GM12878 (cell line): ENCODE data around the gene ZNF782. TPM values are rescaled to one million over a fixed set of nuclear protein-coding genes. Genes with fewer than 3 reads are reported as not detected.
A peak's percentile ranks its signal among the peaks of the same experiment; 100 is the strongest.

ENCODE experiments used
- E4F1 ChIP-seq: fragments of 450-650 bp; IDR thresholded peaks from 2 replicates; pipeline ENCODE4 v1.6.1; 2018; ENCODE audit warnings: borderline replicate concordance, mild to moderate bottlenecking; ENCODE audit not compliant: partially characterized antibody
- ETV6 ChIP-seq, 2 experiments: fragments of 450-650 bp in 1 of 2; IDR thresholded peaks in 1 of 2; conservative IDR thresholded peaks in 1 of 2; 2 replicates each; pipeline ENCODE4 v1.6.1; 2014; ENCODE audit warnings: antibody characterized with exemption in 1 of 2, borderline replicate concordance in 1 of 2, low read depth in 1 of 2, mild to moderate bottlenecking in 1 of 2, moderate library complexity in 1 of 2
- HSF1 ChIP-seq: fragments of 150-350 bp; IDR thresholded peaks from 2 replicates; pipeline ENCODE4 v1.6.1; 2014; ENCODE audit warnings: mild to moderate bottlenecking, low read depth, low read length
- KAT2A ChIP-seq: conservative IDR thresholded peaks from 2 replicates; pipeline ENCODE4 v1.6.1; 2011; ENCODE audit warnings: low read depth, low read length; ENCODE audit not compliant: control insufficient read depth
- MLLT1 ChIP-seq: fragments of 450-650 bp; IDR thresholded peaks from 2 replicates; pipeline ENCODE4 v1.6.1; 2016; ENCODE audit warnings: mild to moderate bottlenecking
- NFYA ChIP-seq: IDR thresholded peaks from 2 replicates; pipeline ENCODE4 v1.6.1; 2011; ENCODE audit warnings: low read depth, mild to moderate bottlenecking, low read length, improper control_type of control experiment, borderline replicate concordance
- NFYB ChIP-seq: IDR thresholded peaks from 2 replicates; pipeline ENCODE4 v1.6.1; 2011; ENCODE audit warnings: low read depth, mild to moderate bottlenecking, low read length, improper control_type of control experiment, moderate library complexity; ENCODE audit not compliant: insufficient read depth
- PAX5 ChIP-seq: IDR thresholded peaks from 2 replicates; pipeline ENCODE4 v1.6.1; 2011; ENCODE audit warnings: low read depth, low read length, borderline replicate concordance
- RBBP5 ChIP-seq: fragments of 200-600 bp; sonication (generic); conservative IDR thresholded peaks from 2 replicates; pipeline ENCODE4 v1.6.1; 2016
- REST ChIP-seq: IDR thresholded peaks from 2 replicates; pipeline ENCODE4 v1.6.1; 2012; ENCODE audit warnings: mild to moderate bottlenecking, low read depth, low read length
- SIX5 ChIP-seq: IDR thresholded peaks from 2 replicates; pipeline ENCODE4 v1.6.1; 2011; ENCODE audit warnings: mild to moderate bottlenecking, low read depth, low read length, moderate library complexity; ENCODE audit not compliant: severe bottlenecking
- STAT1 ChIP-seq: fragments of 450-650 bp; conservative IDR thresholded peaks from 2 replicates; pipeline ENCODE4 v1.6.1; 2014; ENCODE audit warnings: antibody characterized with exemption, mild to moderate bottlenecking
- SUPT20H ChIP-seq: IDR thresholded peaks from 2 replicates; pipeline ENCODE4 v1.6.1; 2011; ENCODE audit warnings: low read depth, mild to moderate bottlenecking, low read length, moderate library complexity, borderline replicate concordance; ENCODE audit not compliant: control insufficient read depth
- TCF12 ChIP-seq: IDR thresholded peaks from 2 replicates; pipeline ENCODE4 v1.6.1; 2011; ENCODE audit warnings: low read depth, mild to moderate bottlenecking, low read length
- ZBTB40 ChIP-seq: fragments of 450-650 bp; IDR thresholded peaks from 2 replicates; pipeline ENCODE4 v1.6.1; 2016; ENCODE audit warnings: mild to moderate bottlenecking, moderate library complexity, borderline replicate concordance
- polyA plus RNA-seq, 11 experiments: library from polyadenylated mRNA; depleted of rRNA in 4 of 11; unstranded in 6 of 11; stranded (reverse) in 5 of 11; fragments of >200 nt; fragmentation: Nextera tagmentation in 4 of 11; fragmentation: Illumina TruSeq in 1 of 11; extraction: Ambion mirVana in 4 of 11; extraction: Trizol in 1 of 11; gene quantifications; 1 replicate in 1 of 11; 2 replicates in 10 of 11; pipeline versions ENCODE4 v1.2.1 to v1.2.3, GENCODE V29; 2011 to 2016; ENCODE audit warnings: inconsistent platforms in 2 of 11, missing spikeins in 2 of 11, low read depth in 1 of 11
- total RNA-seq, 4 experiments: library from RNA; depleted of rRNA in 3 of 4; stranded (reverse); fragments of >200 nt in 3 of 4; fragmentation: Illumina TruSeq in 1 of 4; extraction: Trizol in 1 of 4; gene quantifications; 2 replicates each; pipeline versions ENCODE4 v1.2.1 to v1.2.3, GENCODE V29; 2013 to 2021

Gene ZNF782
- total and polyA plus RNA-seq, 10 of the 15 experiments (the other 5 are each of a cell fraction or from before 2014, with no cell fraction given), result 0.55 to 7.8 (median 4.5) TPM

GRCh38 chr9:96874947-96875460, 20.7 kb upstream of the ZNF782 start (continued):
- TF ChIP-seq MLLT1 (0 out of 2 replicates have a peak, but pooled peaks have one; percentile 23), TCF12 (peak; percentile 79; the same call in 1 of the 2 replicates), REST (no peak), STAT1 (no peak; the same call in 1 of the 2 replicates), SUPT20H (no peak), KAT2A (no peak), NFYB (peak; percentile 45; the same call in 1 of the 2 replicates), HSF1 (no peak), E4F1 (no peak), RBBP5 (no peak), ETV6 (conservative IDR thresholded peaks at IDR 0.05 in 1 of 2, IDR thresholded peaks at IDR 0.05 in 1 of 2; ENCODE audit: borderline replicate concordance in 1 of 2, low read depth in 1 of 2) (peak in 1 of 2 experiments; percentile 74; a peak in 1 of 4 replicates), SIX5 (peak; percentile 14), PAX5 (0 out of 2 replicates have a peak, but pooled peaks have one; percentile 69), ZBTB40 (peak; percentile 37; the same call in 1 of the 2 replicates), NFYA (no peak)
